ENCODE measurements around the gene MT1H.
"Not testable (repeated sequence)": the region's sequence is repeated elsewhere in the genome, so short reads cannot be mapped to it uniquely, and the experiment has no call there.

The MT1H gene

GRCh38 chr16:56669005-56669839 is at the start of gene MT1H:
MT1H (plus strand) TSS chr16:56669814; CDS start chr16:56669885, 71 bp downstream.
- no peak for DNase-seq (ENCODE audit: low read depth in 1 of 2, low spot score in 1 of 2)

DNA sequence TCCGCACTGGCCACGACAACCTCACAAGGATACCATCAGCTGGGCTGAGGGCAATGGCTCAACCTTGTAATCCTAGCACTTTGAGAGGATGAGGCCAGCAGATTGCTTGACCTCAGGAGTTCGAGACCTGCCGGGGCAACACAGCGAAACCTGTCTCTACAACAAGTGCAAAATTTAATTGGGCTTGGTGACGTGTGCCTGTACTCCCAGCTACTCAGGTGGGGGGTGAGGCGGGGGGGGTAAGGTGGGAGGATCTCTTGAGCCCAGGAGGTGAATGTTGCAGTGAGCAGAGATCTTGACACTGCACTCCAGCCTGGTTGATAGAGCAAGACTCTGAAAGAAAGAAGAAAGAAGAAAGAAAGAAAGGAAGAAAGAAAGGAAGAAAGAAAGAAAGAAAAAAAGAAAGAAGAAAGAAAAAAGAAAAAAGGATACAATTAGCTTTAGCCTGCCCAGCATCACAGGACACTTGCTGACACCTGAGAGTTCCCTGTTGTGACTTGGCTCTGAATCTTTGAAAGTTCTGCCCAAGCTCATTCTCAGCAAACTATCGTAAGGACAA is 49.2 kb upstream of the MT1H start:
- DNase-seq (ENCODE audit: low read depth in 1 of 2, low spot score in 1 of 2) = no peak

DNA sequence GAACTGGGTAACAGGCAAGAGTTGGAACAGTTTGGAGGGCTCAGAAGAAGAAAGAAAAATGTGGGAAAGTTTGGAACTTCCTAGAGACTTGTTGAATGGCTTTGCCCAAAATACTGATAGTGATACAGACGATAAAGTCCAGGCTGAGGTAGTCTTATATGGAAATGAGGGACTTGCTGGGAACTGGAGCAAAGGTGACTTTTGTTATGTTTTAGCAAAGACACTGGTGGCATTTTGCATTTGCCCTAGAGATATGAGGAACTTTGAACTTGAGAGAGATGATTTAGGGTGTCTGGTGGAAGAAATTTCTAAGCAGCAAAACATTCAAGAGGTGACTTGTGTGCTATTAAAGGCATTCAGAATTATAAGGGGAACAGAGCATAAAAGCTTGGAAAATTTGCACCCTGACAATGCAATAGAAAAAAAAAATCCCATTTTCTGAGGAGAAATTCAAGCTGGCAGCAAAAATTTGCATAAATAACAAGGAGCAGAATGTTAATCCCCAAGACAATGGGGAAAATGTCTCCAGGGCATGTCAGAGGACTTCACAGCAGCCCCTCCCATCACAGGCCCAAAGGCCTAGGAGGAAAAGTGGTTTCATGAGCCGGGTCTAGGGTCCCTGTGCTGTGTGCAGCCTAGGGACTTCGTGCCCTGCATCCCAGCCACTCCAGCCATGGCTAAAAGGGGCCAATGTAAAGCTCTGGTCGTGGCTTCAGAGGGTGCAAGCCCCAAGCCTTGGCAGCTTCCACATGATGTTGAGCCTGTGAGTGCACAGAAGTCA is 47.8 kb upstream of the MT1H start:
- DNase-seq (ENCODE audit: low read depth in 1 of 2, low spot score in 1 of 2) = not testable (repeated sequence)

- not testable (repeated sequence) for DNase-seq (ENCODE audit: low read depth in 1 of 2, low spot score in 1 of 2)
Measured at GRCh38 chr16:56623184-56623583, 46.4 kb upstream of the MT1H start.

GRCh38 chr16:56623637-56624036 is 46.0 kb upstream of the MT1H start:
- DNase-seq (ENCODE audit: low read depth in 1 of 2, low spot score in 1 of 2) = no peak

GRCh38 chr16:56625140-56625942 is 44.3 kb upstream of the MT1H start, which contains the start of gene MT1E:
MT1E (plus strand) TSS chr16:56625781; CDS start chr16:56625852, 71 bp downstream.
- peak in 1 of 2 donors; percentile 65 for DNase-seq (ENCODE audit: low read depth in 1 of 2, low spot score in 1 of 2)

DNA sequence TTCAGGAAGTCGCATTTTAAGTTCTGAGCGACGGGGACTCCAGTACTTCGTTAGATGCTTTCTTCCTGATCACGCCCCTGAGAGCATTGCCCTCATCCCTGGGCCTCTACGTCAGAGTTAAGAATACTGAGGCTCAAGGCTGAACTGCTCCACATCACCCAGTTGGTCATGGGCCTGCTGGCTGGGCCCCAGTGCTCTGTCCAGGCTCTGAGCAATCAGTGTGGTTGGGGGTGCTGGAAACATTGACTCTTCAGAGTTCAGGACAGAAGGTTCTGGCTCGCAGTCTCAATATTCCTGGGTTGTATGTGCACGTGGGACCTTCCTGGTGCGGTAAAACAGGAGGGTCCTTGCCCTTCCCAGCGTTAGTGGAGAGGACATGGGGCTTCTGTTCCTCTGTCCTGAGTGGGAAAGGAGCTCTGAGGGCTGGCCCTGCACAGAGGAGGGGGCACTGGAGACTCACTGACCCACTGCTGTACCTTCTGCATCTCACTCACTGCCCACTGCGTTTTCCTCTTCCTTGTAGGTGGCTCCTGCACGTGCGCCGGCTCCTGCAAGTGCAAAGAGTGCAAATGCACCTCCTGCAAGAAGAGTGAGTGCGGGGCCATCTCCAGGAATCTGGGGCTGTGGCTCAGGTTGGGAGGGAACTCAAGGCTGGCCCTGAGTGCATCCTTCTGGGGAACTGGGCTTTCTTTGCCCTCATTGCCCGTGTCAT is 43.5 kb upstream of the MT1H start:
- no peak for DNase-seq (ENCODE audit: low read depth in 1 of 2, low spot score in 1 of 2)

DNA sequence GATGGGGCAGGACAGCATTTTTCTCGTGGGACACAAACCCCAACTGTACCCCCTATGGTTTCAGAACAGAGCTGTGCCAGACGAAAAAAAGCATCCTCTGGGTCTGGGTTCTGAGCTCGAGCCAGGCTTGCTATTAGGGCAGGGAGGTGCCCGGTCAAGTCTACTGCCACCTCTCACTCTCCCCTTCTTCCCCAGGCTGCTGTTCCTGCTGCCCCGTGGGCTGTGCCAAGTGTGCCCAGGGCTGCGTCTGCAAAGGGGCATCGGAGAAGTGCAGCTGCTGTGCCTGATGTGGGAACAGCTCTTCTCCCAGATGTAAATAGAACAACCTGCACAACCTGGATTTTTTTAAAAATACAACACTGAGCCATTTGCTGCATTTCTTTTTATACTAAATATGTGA is 42.9 kb upstream of the MT1H start:
- no peak for DNase-seq (ENCODE audit: low read depth in 1 of 2, low spot score in 1 of 2)

- DNase-seq (ENCODE audit: low read depth in 1 of 2, low spot score in 1 of 2) = no peak
Measured at GRCh38 chr16:56628486-56629350, 40.9 kb upstream of the MT1H start.

GRCh38 chr16:56629531-56629930 is 40.1 kb upstream of the MT1H start:
- DNase-seq (ENCODE audit: low read depth in 1 of 2, low spot score in 1 of 2) = no peak

GRCh38 chr16:56630134-56630533 is 39.5 kb upstream of the MT1H start:
- no peak for DNase-seq (ENCODE audit: low read depth in 1 of 2, low spot score in 1 of 2)

GRCh38 chr16:56631197-56631596 is 38.4 kb upstream of the MT1H start:
- no peak for DNase-seq (ENCODE audit: low read depth in 1 of 2, low spot score in 1 of 2)

GRCh38 chr16:56631832-56632155 is 37.8 kb upstream of the MT1H start:
- DNase-seq (ENCODE audit: low read depth in 1 of 2, low spot score in 1 of 2) = no peak

GRCh38 chr16:56632156-56632847 is 37.3 kb upstream of the MT1H start, which contains the start of gene MT1M:
MT1M (plus strand) TSS chr16:56632659; CDS start chr16:56632732, 73 bp downstream.
- DNase-seq (ENCODE audit: low read depth in 1 of 2, low spot score in 1 of 2) = no peak

DNA sequence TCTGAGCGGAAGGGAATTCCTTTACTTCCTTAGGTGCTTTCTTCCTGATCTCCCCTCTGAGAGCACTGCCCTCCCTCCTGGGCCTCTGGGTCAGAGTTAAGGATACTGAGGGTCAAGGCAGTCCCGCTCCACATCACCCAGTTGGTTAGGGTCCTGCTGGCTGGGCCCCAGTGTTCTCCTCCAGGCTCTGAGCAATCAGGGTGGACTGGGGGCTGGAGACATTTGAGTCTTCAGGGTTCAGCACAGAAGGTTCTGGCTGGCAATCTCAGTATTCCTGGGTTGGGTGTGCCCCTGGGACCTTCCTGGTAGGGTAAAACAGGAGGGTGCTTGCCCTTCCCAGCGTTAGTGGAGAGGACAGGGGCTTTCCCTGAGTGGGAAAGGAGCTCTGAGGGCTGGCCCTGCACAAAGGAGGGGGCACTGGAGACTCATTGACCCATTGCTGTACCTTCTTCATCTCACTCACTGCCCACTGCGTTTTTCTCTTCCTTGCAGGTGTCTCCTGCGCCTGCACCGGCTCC is 36.7 kb upstream of the MT1H start:
- no peak for DNase-seq (ENCODE audit: low read depth in 1 of 2, low spot score in 1 of 2)

- no peak for DNase-seq (ENCODE audit: low read depth in 1 of 2, low spot score in 1 of 2)
Measured at GRCh38 chr16:56633535-56633934, 36.1 kb upstream of the MT1H start.

- DNase-seq (ENCODE audit: low read depth in 1 of 2, low spot score in 1 of 2) = no peak
Measured at GRCh38 chr16:56634715-56635440, 34.7 kb upstream of the MT1H start.

GRCh38 chr16:56635441-56635967 is 34.1 kb upstream of the MT1H start:
- DNase-seq (ENCODE audit: low read depth in 1 of 2, low spot score in 1 of 2) = no peak

All from stimulated activated CD4-positive, alpha-beta T cell treated with anti-CD3 and anti-CD28 coated beads, Interleukin-15, amount 100 ng/mL, for 1 hour (primary cell).